ENCODE results near the gene PERP. TPM values are rescaled to one million over a fixed set of nuclear protein-coding genes. Genes with fewer than 3 reads are reported as not detected.

Gene PERP
- polyA plus RNA-seq, 3 donors = 15.9 to 19.9 (median 16.8) TPM

DNA sequence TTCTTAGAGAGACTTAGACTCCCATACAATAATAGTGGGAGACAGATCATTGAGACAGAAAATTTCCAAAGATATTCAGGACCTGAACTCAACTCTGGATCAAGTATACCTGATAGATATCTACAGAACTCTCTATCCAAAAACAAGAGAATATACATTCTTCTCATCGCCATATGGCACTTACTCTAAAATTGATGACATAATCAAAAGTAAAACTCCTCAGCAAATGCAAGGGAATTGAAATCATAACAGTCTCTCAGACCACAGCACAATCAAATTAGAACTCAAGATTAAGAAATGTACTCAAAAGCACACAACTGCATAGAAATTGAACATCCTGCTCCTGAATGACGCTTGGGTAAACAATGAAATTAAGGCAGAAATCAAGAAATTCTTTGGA, 28.7 kb downstream of the PERP start:
- DNase-seq = no peak

DNA sequence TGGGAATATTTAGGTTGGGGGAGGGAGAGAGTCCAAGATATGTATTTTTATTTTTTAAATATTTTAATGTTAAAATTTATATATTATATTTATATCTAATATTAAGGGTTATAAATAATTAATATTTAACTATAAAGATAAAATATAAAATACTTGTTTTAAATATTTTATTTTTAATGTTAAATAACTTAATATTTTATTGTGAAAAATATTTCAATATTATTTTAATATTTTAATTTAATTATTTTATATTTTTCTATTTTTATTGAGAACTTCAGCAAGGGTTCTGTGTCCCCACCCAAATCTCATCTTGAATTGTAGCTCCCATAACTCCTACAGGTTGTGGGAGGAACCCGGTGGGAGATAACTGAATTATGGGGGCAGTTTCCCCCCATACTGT, 34.0 kb downstream of the PERP start:
- no peak for DNase-seq

DNA sequence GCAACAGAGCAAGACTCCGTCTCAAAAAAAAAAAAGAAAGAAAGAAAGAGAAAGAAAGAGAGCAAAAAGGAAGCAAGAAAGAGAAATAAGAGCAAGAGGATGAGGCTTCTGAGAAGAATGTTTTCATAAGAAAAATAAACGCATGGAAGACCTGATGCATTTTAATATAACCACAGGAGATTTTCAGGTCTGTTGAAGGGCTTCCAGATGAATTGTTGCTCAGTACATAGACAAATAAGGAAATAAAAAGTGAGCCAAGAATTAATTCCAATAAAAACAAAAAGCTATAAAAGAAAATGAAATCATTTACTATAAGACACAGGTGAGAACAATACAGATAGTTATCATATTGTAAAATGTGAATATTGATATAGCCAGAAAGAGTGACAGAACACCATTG, 43.5 kb downstream of the PERP start:
- no peak for DNase-seq

DNA sequence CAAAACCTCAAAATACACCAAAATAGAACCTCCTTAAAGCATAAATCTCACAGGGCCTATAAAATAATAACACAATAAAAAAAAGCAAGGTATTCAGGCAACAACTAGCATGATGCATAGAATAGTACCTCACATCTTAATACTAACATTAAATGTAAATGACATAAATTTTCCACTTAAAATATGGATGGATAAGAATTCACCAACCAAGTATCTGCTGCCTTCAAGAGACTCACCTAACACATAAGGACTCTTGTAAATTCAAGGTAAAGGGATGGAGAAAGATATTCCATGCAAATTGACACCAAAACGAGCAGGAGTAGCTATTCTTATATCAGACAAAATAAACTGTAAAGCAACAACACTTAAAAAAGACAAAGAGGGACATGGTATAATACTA, 52.2 kb downstream of the PERP start:
- DNase-seq = no peak

DNA sequence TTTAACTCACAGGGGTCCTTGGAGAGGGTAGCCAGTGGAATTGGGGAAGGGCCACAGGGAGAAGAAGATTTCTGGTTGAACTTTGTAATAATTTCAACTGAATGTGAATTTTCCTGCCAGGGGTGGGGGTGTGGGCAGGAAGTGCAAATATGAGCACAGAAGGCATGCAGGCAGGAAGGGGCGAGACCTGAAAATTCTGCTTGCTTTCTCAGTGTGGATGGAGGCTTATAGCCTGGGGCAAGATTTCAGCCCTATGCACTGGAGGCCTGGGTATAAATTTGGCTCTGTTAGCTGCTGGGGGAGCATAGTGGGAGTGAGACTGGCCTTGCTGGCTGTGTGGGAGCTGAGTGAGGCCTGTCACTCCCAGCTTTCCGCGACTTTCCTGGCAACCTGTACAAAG, 54.4 kb downstream of the PERP start:
- no peak for DNase-seq

DNA sequence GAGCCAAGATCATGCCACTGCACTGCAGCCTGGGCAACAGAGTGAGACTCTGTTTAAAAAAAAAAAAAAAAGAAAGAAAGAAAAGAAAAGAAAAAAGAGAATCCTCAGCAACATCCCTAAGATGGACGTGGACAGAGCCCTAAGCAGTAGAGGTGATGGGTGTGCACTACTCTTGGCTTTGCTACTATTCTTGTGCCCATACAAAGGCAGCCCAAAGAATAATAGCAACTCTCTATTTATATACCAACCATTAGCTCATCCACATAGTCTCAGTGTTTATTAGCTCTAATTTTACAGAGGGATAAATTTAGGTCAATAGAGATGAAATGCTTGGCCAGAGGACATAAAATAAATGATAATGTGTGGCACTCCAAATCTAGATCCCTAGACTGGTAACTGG, 62.2 kb downstream of the PERP start:
- no peak for DNase-seq

DNA sequence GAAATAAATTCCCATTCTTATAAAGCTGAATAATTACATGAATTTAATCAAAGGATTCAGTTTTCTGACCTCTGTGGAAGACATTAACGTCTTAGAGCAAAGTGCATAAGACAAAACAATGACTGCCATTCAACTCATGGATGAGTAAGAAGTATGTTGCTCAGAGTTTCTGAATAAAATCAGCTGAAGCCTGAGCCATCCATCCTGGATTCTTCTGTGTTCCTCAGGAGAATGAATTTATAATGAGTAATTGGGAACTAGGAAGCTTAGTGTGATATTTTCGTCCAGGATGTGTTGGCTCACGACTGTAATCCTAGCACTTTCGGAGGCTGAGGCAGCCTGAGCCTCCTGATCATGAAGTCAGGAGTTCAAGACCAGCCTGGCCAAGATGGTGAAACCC, 62.8 kb downstream of the PERP start:
- no peak for DNase-seq

Other genes with a start within 250 kb of the PERP start
- gene TNFAIP3, start 240.2 kb downstream of the PERP start, polyA plus RNA-seq (ENCODE audit: insufficient read length in 3 of 3) = 1 to 10 TPM; 7.9 to 9.2 (median 8.5) TPM
- gene ARFGEF3, start 54.5 kb upstream of the PERP start, polyA plus RNA-seq (ENCODE audit: insufficient read length in 3 of 3) = 1 to 10 TPM; 5.7 to 6.7 (median 6.6) TPM
- gene PBOV1, start 111.1 kb upstream of the PERP start, polyA plus RNA-seq (ENCODE audit: insufficient read length in 3 of 3) = under 1 TPM in 1 of 3 donors, not detected in 2; 0.13 TPM